ENCODE data around the gene CARD10. TPM values are rescaled to one million over a fixed set of nuclear protein-coding genes. Genes with fewer than 3 reads are reported as not detected.

CARD10 gene
- total and polyA plus RNA-seq, 2 of the 8 experiments (the other 6 are each of a cell fraction or from before 2014, with no cell fraction given), result 13.5 to 14.4 TPM

- no peak for TF ChIP-seq CTCF (IDR thresholded peaks at IDR 0.05; ENCODE audit: control extremely low read depth in 1 of 3, insufficient read depth in 1 of 3, low read depth in 1 of 3, low read length in 3 of 3)
- TF ChIP-seq BRCA1 (IDR thresholded peaks at IDR 0.05; ENCODE audit: low read depth, low read length), result no peak
- TF ChIP-seq CREB1 (IDR thresholded peaks at IDR 0.05), result no peak
- no peak for TF ChIP-seq SIN3A (conservative IDR thresholded peaks at IDR 0.05 in 1 of 2, IDR thresholded peaks at IDR 0.05 in 1 of 2; ENCODE audit: low read depth in 1 of 2, low read length in 2 of 2)
- TF ChIP-seq TCF12 (IDR thresholded peaks at IDR 0.05; ENCODE audit: low read depth, low read length), result no peak
- no peak for TF ChIP-seq HDAC6 (IDR thresholded peaks at IDR 0.05; ENCODE audit: low read depth, low read length)
- no peak for TF ChIP-seq MAFK (IDR thresholded peaks at IDR 0.05; ENCODE audit: low read depth, low read length)
- no peak for TF ChIP-seq RFX5 (IDR thresholded peaks at IDR 0.05; ENCODE audit: borderline replicate concordance, low read depth, low read length)
Observed at GRCh38 chr22:37464181-37464580, 55.0 kb downstream of the CARD10 start (continued).
